GM18517 (cell line): ENCODE data around the gene PRKCZ.

Source experiments
- ATAC-seq: cut with Tn5 transposase; IDR thresholded peaks from one replicate; pipeline ENCODE4 v1.9.1; 2021; ENCODE audit warnings: mild to moderate bottlenecking, moderate library complexity; ENCODE audit not compliant: unreplicated experiment

The PRKCZ gene

DNA sequence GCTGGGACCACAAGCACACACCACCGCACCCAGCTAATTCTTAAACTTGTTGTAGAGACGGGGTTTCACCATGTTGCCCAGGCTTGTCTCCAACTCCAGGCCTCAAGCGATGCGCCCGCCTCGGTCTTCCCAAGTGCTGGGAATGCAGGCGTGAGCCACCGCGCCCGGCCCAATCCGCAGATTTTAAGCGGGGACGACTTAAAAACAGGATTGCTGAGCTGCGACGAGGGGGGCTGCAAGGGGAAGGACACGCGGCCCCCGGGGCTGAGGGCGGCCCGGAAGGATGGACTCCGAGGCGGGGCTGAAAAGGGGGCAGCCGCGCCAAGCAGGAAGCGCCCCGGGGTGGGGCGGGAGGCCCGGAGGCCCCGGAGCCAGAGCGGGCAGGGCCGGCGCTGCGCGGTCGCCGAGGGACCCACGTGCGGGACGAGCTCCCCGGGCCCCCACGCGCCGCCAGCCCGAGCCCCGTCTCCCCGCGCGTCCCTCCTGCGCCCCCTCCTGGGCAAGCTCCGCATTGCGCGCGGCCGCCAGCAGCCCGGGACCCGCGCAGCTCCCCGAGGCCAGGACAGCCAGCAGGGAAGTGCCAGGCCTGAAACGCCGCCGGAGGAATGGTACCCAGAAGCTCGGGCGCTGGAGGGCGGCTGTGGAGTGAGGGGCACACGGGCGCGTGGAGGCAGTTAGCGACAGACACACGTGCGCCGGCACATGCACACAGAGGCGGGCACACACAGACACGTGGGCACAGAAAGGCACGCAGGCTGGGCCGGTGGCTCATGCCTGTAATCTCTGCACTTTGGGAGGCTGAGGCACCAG, 5.5 kb upstream of the PRKCZ start:
- ATAC-seq = no peak

DNA sequence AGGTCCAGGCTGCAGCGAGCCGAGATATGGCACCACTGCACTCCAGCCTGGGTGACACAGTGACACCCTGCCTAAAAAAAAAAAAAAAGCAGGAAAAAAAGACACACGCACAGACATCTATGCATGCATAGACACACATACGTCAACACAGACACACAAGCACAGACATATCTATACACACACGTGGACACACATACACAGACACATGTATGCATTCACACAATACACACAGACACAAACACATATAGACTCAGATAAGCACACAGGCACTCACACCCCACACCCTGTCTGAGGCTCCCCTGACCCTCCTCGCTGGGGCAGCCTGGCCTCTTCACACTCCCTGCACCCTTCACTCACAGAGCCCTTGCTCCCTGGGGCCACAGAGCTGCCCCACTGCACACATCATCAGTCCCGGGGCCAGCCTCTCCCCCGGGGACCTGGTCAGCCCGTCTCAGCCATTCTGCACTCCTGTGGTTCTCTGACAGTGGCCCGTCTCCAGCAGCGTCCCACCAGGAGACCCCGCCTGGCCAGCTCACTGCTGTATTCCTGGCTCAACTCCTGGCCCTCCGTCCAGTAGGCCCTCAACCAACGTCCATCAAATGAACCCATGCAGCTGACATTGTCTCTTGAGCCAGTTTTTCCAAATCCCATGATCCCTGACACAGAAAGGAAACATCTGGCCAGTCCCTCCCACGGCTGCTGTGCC, 4.6 kb upstream of the PRKCZ start:
- ATAC-seq = no peak

DNA sequence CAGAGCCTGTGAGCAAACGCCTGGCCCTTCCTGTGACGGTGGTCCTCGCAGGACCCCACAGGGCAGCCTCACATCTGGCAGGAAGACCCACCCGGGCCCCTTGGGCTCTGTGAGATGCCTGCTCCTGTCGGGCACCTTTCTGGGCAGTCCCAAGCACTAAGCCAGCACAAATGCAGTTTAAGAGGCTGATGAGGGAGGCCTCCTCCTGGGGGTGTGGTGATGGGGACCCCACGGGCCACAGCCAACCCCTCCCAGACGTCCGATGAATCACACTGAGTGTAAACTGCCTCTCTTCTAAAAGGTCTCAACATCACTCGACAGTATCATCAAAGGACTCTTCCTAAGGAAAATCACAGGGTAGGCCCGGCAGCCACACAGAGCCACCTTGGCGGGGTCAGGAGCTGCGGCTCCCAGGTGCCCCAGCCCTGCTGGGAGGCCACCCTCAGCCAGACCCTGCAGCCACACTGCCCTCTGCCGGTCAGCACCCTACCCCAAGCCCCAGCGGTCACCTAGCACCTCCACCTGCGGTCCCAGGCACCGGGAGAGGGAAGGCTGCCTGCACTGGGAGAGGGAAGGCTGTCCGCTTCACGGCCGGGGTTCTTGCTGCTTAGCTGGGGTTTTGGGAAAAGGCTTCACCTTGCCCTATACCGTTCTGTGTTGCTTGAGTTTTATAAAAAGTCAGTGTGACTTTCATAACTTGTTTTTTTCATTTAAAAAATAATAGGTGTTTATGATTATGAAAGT, 3.9 kb upstream of the PRKCZ start:
- no peak for ATAC-seq

DNA sequence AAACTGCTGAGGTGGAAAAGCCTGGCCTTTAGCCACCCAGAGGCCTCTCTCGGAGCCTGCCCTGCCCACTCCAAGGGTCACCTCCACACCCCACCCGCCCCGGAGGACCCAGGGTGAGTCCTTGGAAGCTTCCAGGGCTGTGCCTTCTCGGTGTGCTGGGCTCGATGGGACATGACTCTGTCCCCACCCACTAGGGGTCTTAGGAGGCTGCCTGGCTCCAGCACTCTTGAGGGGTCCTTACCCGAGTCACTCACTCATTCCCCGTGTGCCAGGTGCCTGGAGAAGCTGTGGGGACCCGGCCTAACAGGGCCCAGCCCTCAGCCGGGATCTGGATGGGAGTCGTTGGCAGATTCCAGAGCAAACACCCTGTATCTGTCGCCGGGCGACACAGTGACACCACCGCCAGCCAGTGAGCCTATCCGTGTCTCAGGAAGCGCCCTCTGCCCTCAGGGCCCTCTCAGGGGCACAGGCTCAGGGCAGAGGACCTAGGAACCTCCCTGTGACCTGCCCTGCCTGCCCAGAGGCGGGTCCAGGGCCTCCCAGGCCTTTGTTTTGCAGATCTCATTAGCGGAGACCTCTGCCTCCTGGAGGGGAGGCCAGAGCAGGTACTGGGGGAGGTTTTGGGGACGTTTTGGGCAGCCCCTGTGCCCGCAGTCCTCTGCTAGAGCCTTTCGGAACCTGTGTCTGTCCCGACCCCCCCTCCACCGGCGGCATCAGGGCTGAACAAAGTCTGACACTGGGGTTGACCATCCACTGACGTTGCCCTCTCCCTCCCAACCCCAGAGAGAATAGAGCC, 3.1 kb upstream of the PRKCZ start:
- no peak for ATAC-seq

DNA sequence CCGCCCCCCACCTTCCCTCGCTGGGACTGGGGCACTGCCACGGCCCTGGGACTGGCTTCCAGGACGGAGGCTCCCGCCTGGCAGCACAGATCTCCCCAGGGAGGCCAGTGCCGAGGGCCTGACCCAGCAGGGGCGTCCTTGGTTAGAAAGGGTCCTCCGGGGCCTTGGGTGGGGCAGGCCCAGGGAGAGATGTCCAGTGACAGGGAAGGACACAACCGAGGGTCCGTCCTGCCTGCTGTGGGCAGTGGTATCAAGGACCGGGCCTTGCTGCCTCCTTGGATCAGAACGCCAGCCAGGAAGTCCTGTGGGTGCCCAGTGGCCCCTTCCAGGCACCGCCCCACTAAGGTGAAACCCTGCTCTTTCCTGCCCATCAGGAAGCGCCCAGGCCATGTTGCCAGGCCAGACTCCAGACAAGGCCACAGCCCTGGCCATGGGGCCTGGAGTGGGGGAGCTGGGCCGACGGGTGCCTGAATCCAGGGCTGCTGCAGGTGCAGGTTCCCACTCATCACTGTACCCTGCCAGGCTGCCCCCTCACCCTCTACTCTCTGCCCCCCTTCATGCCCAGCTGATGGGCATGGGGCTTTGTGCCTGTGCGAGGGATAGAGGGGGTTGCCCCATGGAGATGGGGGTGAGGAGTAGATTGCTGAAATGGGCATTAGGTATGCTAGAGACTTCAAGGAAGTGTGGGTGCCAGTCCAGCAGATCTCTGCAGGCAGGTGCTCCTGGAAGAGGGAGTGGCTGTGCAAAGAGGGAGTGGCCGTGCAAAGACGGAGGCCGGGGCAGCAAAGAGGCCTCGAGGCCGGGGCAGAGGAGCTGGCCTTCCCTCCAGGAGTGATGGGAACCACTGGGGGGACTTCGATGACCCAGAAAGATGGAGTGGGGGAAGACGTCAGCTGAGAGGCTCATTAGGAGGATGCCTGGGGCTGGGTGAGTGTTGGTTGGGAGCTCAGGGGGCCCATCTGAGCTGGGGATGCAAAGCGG, 2.2 kb upstream of the PRKCZ start:
- no peak for ATAC-seq

DNA sequence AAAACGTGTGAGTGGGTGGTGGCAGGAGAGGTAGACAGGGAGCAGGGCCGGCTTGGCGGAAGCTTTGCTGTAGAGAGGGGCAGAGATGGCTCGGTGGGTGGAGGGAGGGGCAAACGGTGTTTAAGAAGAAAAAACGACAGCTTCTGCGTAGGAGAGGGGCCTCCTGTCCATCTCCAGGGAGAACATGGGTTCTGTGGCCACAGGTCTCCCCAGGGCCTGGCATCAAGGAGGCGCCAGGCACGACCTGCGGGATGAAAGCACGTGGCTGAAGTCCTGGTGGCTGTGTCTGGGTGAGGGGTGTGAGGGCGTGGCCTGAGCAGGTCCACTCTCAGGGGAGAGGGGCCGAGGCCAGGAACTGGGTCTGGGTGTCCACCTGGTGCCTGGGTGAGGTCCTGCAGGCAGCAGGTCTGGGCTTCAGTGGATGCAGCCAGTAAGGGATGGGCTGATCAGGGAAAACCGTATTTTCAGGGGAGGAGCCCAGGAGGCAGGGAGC, 940 bp upstream of the PRKCZ start:
- ATAC-seq = no peak

DNA sequence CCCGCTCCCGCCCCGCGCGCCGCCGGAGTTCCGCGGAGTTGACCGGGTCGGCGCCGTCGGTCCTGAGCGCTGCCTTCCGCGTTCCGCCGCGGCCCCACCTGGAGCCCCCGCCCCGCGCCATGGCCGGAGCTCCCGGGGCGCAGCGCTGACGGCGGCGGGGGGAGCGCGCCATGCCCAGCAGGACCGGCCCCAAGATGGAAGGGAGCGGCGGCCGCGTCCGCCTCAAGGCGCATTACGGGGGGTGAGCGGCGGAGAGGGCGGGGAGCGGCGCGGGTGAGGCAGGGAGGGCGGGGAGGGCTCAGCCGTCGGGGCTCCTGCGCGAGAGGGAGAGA, 216 bp downstream of the PRKCZ start:
- no peak for ATAC-seq

DNA sequence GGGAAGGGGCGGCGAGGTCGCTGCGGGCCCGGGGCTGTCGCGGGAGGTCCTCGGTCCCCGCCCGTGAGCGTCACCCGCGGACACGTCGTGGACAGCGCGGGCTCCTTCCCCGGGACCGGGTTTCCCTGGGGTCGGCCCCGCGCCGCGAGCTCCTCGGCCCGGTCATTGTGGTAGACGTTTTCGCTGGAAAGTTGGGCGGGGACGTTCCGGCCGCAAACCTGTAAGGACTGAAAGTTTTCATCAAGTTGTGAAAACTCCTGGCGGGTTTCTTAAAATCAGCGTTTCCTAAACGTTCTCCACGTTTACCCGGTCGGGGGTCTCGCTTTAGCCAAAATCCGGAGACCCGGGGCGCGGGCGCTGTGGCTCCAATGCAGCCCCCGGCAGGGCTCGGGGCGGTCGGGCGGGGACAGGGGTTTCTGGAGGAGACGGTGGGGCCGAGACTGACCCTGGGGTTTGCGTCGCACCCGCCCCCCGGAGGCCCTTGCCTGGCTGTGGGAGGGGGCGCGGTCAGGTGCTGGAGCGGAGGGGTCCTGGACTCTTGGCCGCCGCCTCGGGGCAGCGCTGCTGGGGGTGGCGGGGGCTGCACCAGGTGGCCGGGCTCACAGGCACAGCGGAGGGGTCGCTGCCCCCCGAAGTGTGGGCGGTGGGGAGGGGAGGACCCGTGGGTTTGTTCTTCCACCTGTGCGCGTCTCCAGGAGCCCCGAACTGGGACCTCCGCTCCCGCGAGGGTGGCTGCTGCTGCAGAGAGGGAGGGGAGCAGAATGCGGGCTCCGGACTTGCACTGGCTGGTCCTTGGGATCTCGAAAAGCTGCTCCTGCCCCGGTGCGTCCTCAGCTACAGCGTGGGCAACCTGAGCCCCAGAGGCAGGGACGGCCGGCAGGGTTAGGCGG, 827 bp downstream of the PRKCZ start:
- no peak for ATAC-seq

DNA sequence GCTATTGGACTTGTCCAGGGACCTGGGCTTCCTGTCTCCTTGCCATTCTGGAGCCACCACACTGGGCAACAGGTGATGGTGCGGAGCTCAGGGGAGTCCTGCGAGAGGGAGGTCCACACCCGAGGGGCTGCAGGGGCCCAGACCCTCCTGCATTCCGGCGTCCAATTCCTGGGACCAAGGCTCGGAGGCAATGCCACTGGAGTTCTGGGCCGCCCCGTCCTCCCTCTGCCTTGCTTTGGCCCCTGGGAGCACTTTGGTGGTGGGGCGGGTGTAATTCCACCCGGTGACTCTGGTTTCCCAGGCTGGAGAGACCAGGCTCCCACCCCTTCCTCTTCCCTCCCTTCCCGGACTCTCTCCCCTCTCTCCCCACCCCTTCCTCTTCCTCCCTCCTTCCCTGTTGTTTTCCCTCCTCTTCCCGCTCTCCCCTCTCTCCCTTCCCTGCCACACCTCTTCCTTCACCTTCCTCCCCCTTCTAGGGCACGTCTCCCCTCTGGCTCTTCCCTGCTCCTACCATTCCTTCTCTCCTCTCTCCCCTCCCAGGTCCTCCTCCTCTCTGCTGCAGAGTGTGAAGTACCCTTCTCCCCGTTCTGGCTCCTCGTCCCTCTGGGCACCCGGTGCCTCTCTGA, 2.0 kb downstream of the PRKCZ start:
- no peak for ATAC-seq

DNA sequence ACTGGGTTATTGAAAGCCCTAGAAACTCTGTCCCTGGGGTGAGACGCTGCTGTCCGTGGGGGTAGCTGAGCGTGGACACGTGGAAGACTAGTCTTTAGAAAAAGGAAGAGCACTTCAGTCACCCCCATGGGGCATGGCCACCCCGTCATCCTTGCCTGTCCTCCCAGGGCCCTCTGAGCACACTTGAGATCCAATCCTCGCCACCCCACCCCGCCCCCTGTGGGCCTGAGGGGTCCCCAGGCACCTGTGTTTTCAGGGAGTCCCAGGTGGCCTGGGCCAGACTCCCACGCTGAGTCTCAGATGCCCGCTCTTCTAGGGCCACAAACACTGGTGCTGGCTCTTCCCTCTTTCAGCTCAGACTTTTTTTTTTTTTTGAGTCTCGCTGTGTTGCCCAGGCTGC, 2.5 kb downstream of the PRKCZ start:
- no peak for ATAC-seq

DNA sequence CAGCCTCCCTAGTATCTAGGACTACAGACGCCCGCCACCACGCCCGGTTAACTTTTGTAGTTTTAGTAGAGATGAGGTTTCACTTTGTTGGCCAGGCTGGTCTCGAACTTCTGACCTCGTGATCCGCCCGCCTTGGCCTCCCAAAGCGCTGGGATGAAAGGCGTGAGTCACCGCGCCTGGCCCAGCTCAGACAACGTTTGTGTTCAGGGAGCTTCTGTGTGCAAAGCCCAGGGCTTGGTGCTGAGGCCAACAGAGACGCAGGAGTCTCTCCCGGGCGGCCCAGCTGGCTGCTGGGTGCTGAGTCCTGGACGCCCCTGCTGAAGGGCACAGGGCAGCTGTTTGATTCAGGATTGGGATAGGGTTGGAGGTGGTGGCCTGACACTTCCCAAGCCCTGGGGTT, 3.0 kb downstream of the PRKCZ start:
- ATAC-seq = no peak

DNA sequence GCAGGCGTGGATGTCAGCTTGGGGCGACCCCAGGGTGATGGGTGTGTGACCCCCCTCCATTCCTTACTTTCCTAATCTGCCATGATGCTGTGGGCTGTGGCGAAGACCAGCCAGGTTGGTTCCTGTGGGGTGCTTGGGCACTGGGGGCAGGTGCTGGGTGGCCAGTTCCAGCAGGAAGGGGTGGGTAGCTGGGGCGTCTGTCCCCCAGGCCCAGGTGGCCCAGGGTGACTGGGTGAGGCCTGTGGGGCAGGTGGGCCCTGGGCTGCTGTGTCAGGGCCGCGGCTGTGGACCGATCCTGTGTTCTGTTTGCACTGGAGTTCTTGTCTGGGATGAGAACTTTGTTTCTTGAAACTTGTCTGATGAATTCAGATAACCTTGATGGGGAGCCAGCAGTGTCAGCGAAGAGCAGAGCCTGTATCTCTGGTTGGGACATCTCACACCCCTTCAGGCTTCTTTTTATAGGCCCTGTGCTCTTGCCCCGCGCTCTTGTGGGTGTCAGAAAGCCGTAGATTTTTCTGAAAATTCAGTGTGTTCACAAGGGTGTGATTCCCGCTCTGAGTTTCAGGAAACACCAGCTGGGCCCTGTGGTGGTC, 3.7 kb downstream of the PRKCZ start:
- no peak for ATAC-seq

DNA sequence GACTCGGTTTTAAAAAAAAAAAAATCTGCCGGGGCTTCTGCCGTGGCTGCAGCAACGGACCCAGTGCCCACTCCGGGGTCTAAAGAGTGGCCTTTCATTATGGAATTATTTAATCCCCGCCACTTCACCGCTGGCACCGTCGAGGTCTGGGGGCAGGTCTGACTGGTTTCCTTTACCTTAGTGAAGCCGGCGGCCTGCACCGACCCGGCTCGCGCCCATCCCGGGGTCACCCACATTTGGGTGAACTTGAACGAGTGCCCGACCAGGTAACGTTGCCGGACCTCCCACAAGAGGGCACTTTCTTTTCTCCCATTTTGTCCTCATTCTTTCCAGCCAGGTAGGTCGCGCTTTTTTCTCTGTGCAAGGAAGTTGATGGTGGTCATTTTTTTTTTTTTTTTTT, 4.3 kb downstream of the PRKCZ start:
- ATAC-seq = no peak

DNA sequence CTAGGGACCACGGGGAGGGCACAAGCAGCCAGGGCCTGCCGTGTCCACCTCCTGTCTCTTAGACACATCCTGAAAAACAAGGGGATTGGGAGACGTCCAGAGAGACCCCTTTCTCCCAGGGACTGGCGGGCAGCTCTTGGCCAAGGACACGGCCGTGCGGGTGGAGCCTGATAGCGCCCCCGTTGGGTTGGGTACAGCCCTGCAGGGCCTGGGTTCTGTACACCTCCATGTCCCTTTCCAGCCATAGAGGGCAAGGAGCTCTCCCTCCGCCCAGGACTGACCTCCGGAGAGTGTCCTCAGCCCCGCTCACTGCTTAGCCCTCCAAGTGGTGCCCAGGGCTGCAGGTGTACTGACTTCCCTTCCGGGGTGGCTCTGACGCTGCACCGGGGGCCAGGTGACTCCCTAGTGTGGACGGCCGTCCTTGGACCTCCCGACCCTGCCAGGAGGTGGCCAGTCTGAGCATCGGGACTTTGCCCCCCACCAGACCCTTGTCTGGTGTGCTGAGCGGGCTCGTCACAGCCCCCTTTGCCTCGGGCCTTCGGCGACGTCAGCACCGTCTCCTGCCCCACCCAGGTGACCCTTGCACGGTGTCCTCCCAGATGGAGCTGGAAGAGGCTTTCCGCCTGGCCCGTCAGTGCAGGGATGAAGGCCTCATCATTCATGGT, 5.8 kb downstream of the PRKCZ start:
- no peak for ATAC-seq

DNA sequence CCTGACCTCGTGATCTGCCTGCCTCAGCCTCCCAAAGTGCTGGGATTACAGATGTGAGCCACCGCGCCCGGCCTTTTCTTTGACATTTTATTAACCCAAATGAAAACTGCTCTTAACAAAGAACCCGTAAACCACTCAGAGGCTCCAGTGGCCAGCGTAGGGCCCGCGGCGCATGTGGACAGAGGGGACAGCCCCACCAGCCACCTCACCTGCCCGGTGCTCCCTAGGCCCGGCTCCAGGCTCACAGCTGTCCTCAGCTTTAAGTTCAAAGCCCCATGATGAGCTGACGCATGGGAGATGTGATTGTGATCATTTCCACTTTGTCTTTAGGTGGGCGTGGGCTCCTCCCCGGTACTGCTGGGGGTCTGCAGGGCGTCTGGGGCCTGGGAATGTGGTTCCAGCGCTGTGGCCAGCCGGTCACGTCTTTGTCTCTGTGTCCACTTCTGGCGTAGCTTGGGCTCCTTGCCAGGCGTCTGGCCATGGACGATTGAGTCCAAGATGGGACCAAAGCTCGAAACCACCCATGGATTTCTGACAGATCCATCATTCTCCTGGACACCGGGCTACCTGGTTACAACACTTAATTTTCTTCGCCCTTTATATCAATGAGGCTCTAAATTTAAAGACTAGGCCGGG, 6.9 kb downstream of the PRKCZ start:
- no peak for ATAC-seq

DNA sequence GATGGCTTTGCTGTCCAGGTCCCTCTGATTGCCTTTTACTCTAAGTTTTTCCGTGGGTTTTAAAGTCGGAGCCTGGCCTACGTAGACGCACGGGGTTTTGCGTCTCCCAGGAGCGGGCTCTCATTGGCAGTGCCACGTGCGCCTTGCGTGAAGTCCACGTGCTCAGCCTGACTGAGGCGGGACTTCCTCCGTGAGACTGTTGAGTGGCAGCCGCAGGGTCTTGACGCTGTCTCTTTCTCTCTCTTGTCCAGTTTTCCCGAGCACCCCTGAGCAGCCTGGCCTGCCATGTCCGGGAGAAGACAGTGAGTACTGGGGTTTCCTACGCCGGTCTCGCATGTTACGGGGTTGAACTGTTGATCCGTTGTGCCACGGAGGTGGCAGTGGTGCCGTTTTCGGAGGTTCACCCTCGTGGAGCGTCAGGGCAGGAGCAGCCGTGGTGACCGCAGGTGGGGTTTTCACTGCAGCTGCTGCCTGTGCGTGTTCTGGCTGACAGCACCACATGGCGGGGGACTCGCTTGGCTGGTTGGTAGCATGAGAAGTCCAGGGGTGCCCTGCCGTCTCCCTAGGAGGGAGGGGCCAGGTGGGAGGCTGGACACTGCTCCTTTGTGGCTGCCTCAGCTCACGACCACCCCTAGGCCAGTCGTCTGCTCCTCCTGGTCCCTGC, 9.2 kb downstream of the PRKCZ start:
- ATAC-seq = no peak
